Cardiac muscle cell (in vitro differentiated cells and primary cell): Measurements from ENCODE around the gene RAPGEF1. TPM values are rescaled to one million over a fixed set of nuclear protein-coding genes. Genes with fewer than 3 reads are reported as not detected.

Source experiments
- DNase-seq, 2 donors: peaks; one replicate each; pipeline versions ENCODE4 v3.0.0 to v3.0.0-alpha.2; 2010 to 2017; ENCODE audit warnings: low read depth in 1 of 2, low spot score in 1 of 2
- H3K27ac ChIP-seq: fragments of 200-600 bp; sonication (generic); 2 replicates; pipeline ENCODE4 v1.5.1; 2016
- H3K27me3 ChIP-seq: fragments of 200-600 bp; sonication (generic); 2 replicates; pipeline ENCODE4 v1.6.0; 2016; ENCODE audit warnings: control low read depth
- H3K36me3 ChIP-seq: fragments of 200-600 bp; sonication (generic); 2 replicates; pipeline ENCODE4 v1.5.1; 2016; ENCODE audit warnings: control low read depth
- H3K4me1 ChIP-seq: fragments of 200-600 bp; sonication (generic); 2 replicates; pipeline ENCODE4 v1.8.1; 2017; ENCODE audit warnings: low read depth, mild to moderate bottlenecking, mixed run types
- H3K4me3 ChIP-seq: fragments of 200-600 bp; sonication (generic); 2 replicates; pipeline ENCODE4 v1.5.1; 2016; ENCODE audit warnings: mild to moderate bottlenecking
- H3K9me3 ChIP-seq: fragments of 200-600 bp; sonication (generic); 2 replicates; pipeline ENCODE4 v1.5.1; 2017; ENCODE audit warnings: low read depth, mild to moderate bottlenecking, control low read depth
- polyA plus RNA-seq: library from polyadenylated mRNA; unstranded; fragments of >200 nt; fragmentation: Nextera tagmentation; extraction: Ambion mirVana; gene quantifications from 2 replicates; pipeline ENCODE4 v1.2.1, GENCODE V29; 2016
- total RNA-seq: library from RNA; depleted of rRNA; stranded (reverse); fragments of >200 nt; gene quantifications from 2 replicates; pipeline ENCODE4 v1.2.3, GENCODE V29; 2016
- TF ChIP-seq, protein P1 (sequence below): IDR thresholded peaks from 2 replicates; pipeline ENCODE4 v1.5.1; 2012; ENCODE audit warnings: low read depth, mild to moderate bottlenecking, low read length

The RAPGEF1 gene
- total and polyA plus RNA-seq, 2 experiments from 2014 or later = 42.1 to 51.1 TPM

DNA sequence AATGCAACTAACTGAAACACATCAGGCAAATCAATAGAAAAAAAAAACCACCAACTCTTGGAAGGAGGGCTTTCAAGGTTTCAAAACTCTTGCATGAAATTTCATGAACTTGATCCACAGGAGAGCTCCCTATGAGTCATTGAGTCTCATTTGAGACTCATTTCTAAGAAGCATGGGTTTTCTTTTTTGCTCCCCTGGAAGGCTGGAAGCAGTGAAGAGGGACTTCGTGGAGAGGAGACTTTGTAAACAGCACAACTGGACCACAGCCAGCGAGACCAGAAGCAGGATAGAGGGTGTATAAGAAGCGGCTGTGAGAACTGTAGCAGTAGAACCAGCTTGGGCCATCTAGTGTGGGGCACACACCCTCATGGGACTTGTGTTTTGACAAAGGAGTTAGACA is 41.2 kb upstream of the RAPGEF1 start:
- H3K4me3 ChIP-seq = no peak overlapping the region
- H3K27me3 ChIP-seq = no peaks in the 10 kb centered on the region
- TF ChIP-seq, protein P1, sequence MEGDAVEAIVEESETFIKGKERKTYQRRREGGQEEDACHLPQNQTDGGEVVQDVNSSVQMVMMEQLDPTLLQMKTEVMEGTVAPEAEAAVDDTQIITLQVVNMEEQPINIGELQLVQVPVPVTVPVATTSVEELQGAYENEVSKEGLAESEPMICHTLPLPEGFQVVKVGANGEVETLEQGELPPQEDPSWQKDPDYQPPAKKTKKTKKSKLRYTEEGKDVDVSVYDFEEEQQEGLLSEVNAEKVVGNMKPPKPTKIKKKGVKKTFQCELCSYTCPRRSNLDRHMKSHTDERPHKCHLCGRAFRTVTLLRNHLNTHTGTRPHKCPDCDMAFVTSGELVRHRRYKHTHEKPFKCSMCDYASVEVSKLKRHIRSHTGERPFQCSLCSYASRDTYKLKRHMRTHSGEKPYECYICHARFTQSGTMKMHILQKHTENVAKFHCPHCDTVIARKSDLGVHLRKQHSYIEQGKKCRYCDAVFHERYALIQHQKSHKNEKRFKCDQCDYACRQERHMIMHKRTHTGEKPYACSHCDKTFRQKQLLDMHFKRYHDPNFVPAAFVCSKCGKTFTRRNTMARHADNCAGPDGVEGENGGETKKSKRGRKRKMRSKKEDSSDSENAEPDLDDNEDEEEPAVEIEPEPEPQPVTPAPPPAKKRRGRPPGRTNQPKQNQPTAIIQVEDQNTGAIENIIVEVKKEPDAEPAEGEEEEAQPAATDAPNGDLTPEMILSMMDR = no peak
- H3K9me3 ChIP-seq = no peaks in the 10 kb centered on the region
- peak in 1 of 2 donors; percentile 8 for DNase-seq
- no peaks in the 10 kb centered on the region for H3K4me1 ChIP-seq
- H3K36me3 ChIP-seq = no peaks in the 10 kb centered on the region
- H3K27ac ChIP-seq = no peak overlapping the region

DNA sequence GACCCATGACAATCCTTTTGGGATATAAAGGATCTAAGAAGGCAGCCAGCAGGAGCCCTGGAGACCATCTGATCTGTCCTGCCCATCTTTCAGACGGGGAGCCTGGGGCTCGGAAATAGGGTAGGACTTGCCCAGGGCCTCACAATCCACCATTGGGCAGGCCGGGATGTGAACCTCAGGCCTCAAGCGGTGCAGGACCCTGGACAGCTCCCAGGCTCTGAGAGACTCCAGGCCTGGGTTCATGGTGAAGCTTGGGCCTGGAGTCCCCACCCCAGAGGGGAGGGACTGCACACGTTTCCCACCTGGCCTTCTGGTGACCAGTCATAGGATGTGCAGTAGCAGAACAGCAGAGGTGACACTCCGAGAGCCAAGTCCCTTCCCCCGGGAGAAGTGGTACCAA is 36.6 kb upstream of the RAPGEF1 start:
- TF ChIP-seq, protein P1 = no peak
- no peaks in the 10 kb centered on the region for H3K4me1 ChIP-seq
- H3K9me3 ChIP-seq = no peaks in the 10 kb centered on the region
- H3K4me3 ChIP-seq = no peak overlapping the region
- no peak overlapping the region for H3K27ac ChIP-seq
- DNase-seq = peak; percentile 64 to 92
- no peaks in the 10 kb centered on the region for H3K36me3 ChIP-seq
- H3K27me3 ChIP-seq = no peaks in the 10 kb centered on the region

DNA sequence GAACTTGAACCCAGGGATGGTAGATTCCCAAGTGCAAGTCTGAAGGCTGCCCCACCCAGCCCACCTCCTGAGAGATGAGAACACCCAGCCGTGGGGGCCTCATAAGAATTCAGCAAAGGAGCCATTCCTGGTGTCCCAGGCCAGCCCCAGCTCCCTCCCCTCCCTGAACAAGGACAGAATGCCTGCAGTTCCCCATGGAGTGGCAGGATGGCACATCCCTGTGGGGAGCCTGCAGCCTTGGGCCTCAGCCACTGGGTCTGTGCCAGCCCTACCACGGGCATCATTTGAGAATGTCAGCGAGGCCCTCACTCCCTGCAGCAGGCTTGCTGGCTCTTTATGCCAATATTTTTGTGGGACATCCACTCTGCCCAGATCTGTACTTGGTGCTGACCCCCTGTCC is 36.2 kb upstream of the RAPGEF1 start:
- no peaks in the 10 kb centered on the region for H3K4me1 ChIP-seq
- no peak overlapping the region for H3K4me3 ChIP-seq
- no peaks in the 10 kb centered on the region for H3K36me3 ChIP-seq
- no peaks in the 10 kb centered on the region for H3K27me3 ChIP-seq
- H3K9me3 ChIP-seq = no peaks in the 10 kb centered on the region
- TF ChIP-seq, protein P1 = no peak
- DNase-seq = no peak
- no peak overlapping the region for H3K27ac ChIP-seq

DNA sequence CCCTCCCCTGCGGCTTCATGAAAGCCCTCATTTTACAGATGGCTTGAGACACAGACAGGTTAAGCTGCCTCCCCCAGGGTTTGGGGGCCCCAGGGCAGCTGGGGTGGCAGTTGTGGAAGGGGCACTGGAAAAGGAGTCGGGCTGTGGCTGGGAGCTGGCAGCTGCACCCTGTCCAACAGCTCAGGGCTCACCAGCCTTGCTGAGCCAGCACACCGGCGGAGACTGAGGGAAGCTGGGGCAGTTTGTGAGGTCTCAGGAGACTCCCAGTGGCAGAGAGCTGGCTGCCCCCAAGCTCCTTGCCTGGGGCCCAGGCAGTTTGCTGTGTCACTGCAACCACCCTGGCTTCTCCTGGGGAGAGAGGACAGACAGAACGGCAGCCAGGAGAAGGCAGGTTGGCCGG is 34.8 kb upstream of the RAPGEF1 start:
- TF ChIP-seq, protein P1 = no peak
- Histone ChIP-seq H3K27ac (no peak overlapping the region), H3K4me1 (no peaks in the 10 kb centered on the region), H3K9me3 (no peaks in the 10 kb centered on the region), H3K36me3 (no peaks in the 10 kb centered on the region), H3K4me3 (no peak overlapping the region), H3K27me3 (no peaks in the 10 kb centered on the region)
- DNase-seq = no peak

DNA sequence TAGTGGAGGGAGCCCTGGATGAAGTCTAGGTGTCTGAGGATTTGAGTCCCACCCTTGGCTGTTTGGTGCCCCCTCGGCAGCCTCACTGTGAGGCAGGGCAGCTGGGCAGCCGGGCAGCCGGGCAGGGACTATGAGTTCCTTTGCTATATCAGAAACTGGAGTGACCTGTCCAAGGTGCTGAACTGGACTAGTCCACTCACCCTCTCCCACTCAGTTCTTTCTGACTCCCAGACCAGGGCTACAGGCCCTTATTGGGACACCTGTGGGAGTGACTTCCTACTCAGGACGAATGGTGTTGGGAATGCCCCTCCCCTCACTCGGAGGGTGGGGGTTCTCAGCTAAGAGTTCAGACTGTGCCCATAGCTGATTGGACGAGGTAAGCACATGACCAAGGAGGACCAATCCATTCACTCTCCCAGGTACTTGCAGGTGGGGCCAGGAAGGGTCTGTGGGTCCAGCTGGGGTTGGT is 34.1 kb upstream of the RAPGEF1 start:
- Histone ChIP-seq H3K27ac (no peak overlapping the region), H3K9me3 (no peaks in the 10 kb centered on the region), H3K4me3 (no peak overlapping the region), H3K36me3 (no peaks in the 10 kb centered on the region), H3K27me3 (no peaks in the 10 kb centered on the region), H3K4me1 (no peaks in the 10 kb centered on the region)
- DNase-seq = peak; percentile 80 to 94
- TF ChIP-seq, protein P1 = no peak

DNA sequence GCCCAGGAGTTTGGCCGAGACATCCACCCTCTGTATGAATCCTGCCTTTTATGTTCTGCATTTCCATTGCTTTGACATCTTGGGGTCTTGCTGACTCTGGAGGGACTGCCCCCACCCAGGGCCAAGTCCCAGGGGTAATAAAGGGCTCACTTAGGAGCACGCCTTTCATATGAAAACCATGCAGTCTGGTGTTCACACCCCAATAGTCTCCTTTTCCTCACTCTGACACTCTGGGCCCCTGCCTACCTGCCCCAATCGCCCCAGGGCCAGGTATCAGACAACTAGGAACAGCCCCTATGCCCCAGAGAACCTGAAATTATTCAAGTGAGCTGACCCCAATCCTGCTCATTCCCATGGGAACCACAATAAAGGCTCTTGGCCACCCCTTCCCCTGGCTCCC is 33.1 kb upstream of the RAPGEF1 start:
- Histone ChIP-seq H3K4me1 (no peaks in the 10 kb centered on the region), H3K27ac (no peak overlapping the region), H3K27me3 (no peaks in the 10 kb centered on the region), H3K36me3 (no peaks in the 10 kb centered on the region), H3K9me3 (no peaks in the 10 kb centered on the region), H3K4me3 (no peak overlapping the region)
- DNase-seq = no peak
- TF ChIP-seq, protein P1 = no peak
